Stimulated activated CD4-positive, alpha-beta T cell treated with anti-CD3 and anti-CD28 coated beads, TNF-alpha, amount 100 ng/mL, for 4 hours (primary cell): ENCODE measurements around the gene THBD.

ENCODE experiments used
- DNase-seq, 3 experiments: peaks; one replicate each; pipeline ENCODE4 v3.0.0-alpha.2; 2020; ENCODE audit warnings: low read depth in 3 of 3

THBD gene

GRCh38 chr20:23084845-23085365, 35.4 kb upstream of the THBD start:
- DNase-seq: no peak

DNA sequence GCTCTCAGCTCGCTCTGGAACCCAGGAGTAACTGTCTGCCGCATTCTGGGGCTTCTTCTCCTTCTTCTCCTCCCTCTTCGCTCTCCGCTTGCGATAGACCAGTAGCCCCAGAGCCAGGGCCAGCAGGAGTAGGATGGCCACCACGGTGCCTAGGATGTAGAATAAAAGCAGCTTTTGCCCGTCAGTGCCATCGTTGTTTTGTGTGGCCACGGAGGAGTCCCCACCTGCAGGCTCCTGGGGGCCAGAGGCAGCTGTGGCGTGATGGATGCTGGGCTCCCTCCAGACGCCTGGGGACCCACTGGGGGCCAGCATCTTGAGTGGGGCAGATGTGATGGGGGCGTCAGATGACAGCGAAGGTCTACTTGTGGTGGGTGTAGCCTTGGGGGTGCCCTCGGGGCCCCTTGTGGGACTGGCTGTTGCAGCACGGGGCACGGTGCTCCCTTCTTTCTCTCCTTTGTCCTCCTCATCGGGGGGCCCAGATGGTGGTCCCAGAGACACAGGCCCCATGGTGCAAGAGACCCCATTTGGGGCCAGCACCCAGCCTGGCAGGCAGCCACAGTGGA, 34.9 kb upstream of the THBD start:
- DNase-seq: no peak

GRCh38 chr20:23083553-23084220, 34.2 kb upstream of the THBD start:
- no peak for DNase-seq

DNA sequence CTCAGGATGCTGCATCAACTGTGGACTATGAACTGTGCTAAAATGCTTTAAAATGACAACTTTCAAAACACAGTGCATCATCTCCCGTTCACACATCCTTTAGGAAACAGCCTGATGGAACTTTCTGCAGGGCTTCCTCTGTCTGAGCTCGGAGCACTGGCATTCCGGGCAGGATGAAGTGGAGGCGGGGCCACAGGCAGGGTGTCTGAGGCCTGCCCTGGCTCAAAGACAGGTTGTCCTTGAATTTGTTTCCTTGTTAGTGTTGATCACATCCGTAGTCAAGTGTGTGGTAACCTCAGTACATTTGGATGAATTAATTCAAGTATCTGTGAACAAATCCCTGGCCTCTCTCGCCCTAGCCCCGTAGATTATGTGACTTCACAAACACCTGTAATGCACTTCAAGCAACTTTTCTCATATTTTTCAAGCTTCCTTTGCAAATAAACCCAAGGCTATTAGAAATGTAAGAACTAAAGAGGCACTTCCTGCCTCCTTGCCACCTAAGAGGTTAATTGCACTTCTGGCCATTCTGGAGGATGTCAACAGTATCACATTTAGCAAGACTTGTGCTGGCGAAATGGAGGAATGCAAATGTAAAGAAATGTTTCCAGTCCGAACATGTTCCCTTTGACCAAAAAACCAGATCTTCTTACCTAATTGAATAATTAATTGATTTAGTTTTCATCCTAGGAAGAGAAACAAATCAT, 33.5 kb upstream of the THBD start:
- no peak for DNase-seq

- no peak for DNase-seq
Observed at GRCh38 chr20:23081263-23081819, 31.9 kb upstream of the THBD start.

- DNase-seq: no peak
Observed at GRCh38 chr20:23080521-23080920, 31.0 kb upstream of the THBD start.

GRCh38 chr20:23079926-23080325, 30.5 kb upstream of the THBD start:
- no peak for DNase-seq

DNA sequence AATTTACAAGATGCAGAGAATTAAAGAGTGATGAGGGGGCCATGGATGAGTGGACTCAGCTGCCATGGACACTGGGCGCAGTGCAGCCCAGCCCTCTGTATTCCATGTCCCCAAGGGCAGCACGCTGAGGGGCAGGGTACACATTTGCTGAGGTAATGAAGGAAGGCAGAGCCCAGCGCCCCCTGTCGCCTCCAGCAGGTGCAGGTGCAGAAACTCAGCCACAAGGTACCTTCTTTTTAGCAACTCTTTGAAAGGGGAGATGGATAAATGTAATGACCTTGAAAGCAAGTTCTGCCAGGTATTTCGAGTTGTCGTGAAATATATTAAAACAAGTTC, 29.5 kb upstream of the THBD start:
- no peak for DNase-seq

DNA sequence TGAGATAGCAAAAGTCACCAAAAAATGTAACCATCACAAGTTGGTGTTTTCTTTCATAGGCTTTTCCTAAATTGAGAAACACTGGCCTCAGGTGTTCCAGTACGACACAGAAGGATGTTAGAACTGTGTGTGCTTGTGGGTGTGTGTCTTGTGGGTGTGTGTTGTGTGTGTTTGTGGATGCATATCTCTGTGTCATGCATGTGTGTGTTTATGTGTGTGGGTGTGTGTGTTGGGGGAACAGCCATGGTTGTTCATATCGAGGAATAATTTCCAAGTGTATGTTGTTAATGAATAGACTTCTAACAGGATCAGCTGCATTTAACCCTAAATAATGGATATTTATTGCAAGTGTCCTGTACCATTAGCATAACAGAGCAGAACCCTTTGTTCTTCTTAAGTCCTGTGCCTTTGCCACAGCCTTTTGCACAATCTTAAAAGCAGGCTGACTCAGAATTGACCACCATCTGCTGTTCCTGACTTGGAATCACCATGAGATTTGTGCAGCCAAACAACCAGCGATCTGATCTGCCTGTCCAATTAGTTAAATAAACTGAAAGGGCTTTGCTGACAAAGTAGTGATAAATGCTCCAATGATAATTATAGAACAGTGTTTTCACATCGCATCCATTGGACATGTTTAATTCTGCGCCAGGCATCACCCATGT, 29.0 kb upstream of the THBD start:
- no peak for DNase-seq

DNA sequence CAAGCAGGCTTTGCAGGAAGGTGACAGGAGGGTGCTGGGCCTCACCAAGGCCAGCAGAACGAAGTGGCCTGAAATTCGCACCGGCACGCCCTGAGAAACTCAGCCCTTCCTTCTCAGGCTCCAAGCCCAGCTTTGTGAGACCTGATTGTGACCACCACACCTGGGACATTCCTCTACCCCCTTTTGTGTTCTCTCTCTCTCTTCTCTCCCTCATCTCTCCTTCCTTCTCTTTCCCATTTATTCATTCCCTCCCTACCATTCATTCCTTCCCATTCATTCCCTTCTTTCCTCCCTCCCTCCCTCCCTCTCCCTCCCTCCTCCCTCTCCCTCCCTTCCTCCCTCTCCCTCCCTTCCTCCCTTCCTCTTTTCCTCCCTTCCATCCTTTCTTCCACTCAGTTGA, 27.8 kb upstream of the THBD start:
- DNase-seq: no peak

- DNase-seq: no peak
Observed at GRCh38 chr20:23074052-23074451, 24.6 kb upstream of the THBD start.

DNA sequence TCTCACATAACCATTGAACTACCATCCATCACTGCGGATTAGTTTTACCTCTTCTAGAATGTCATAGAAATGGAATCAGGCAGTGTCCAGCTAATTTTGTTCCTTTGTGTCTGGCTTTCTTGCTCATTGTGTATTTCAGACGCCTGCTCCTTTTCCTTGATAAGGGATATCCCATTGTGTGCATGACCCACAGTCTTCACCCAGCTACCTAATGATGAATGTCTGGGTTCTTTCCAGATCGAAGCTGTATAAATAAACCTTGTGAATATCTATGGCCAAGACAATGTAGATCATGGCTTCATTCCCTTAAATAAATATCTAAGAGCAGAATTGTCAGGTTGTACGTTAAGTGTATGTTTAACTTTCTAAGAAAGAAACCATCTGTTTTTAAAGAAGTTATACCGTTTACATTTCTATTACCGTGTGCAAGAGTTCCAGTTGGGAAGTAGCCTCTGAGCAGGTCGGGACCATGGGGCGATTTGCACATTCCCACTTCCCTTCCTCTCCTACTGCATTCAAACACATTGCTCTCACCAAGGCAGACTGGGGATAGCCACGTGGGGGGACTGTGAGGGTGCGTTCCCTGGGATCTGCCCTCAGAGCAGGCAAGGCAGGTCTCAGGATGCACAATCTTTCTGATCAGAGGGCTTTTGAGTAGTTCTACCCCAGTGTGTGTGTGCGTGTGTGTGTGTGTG, 23.6 kb upstream of the THBD start:
- no peak for DNase-seq

DNA sequence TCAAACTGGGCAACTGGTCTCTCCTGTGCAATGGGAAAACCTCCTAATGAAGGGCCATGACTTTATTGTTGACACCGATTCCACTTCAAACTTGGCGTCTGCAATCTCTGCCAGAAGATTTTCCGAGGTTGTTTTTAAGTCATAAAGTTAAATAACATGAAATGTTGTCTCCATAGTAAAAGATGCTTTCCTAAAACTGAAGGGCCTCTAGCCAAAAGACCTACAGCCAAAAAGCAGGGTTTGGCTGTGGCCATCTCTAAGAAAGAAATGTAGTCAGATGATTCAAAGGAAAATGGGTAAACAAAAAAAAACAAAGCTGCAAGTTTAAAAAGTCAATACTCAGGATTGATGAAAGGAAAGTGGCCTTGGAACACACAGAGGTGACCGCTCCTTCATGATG, 22.5 kb upstream of the THBD start:
- no peak for DNase-seq

GRCh38 chr20:23071398-23071797, 21.9 kb upstream of the THBD start:
- no peak for DNase-seq

- no peak for DNase-seq
Observed at GRCh38 chr20:23069108-23069507, 19.6 kb upstream of the THBD start.

DNA sequence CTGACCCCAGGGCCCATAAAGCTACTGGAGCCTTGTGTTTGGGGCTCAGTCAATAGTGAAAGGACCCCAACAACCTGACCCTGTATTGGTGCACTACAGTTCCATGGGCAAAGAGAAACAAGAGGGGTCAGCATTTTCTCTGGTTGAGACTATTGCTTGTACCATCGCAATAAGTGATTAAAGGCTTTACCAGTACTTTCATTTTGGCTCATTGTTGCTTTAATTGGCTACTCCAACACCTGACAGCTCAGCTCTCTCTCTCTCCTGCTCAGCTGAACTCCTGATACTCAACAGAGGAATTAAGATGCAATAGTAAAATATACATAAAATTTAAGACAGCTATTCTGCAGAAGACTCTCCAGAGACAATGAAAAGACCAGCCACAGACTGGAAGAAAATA, 18.8 kb upstream of the THBD start:
- no peak for DNase-seq

GRCh38 chr20:23066772-23067171, 17.3 kb upstream of the THBD start:
- DNase-seq: no peak

GRCh38 chr20:23065266-23066201, 16.1 kb upstream of the THBD start:
- no peak for DNase-seq

DNA sequence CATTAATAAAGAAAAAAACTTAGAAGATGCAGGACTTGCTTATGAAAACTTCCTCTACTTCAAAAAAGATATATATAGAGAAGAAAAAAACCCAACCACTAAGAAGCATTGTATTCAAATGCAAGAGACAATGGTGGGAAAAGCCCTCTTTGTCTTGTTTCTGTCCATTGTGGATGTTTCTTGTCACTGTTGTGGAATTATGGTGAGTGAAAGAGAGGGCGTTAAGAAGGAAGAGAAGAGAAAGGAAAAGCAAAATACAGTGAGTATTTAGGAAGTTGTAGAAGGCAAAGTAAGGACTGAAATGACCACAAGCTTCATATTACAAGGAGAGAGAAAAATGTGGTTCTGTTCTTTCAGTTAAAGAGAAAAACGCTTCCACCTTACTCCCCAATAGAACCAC, 14.1 kb upstream of the THBD start:
- DNase-seq: no peak

DNA sequence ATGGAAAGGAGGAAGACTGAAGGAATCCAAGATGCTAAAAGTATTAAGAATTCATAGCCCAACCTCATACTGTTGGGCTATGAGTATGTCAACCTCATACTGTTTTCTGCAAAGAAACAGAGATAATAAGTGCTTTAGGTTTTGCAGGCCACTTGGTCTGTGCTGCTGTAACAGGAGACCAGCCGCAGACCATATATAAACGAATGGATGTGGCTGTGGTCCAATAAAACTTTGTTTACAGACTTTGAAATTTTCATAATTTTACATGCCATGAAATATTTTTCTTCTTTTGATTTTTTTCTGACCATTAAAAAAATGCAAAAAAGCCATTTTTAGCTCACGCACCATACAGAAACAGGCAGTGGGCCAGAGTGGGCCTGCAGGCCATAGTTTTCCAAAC, 13.7 kb upstream of the THBD start:
- no peak for DNase-seq

- no peak for DNase-seq
Observed at GRCh38 chr20:23062632-23063031, 13.2 kb upstream of the THBD start.
